SK-N-MC (cell line): Measurements from ENCODE around the gene LRRC8A.

Source experiments
- EZH2 ChIP-seq: fragments of 200-600 bp; sonication (generic); IDR thresholded peaks from one replicate; pipeline ENCODE4 v1.6.1; 2017; ENCODE audit warnings: antibody characterized with exemption
- FOXP2 ChIP-seq: optimal IDR thresholded peaks from 2 replicates; pipeline ENCODE3; 2011; ENCODE audit warnings: mild to moderate bottlenecking, moderate library complexity; ENCODE audit not compliant: insufficient read depth; ENCODE audit errors: extremely low read length, control extremely low read depth
- POLR2AphosphoS5 ChIP-seq: IDR thresholded peaks from 2 replicates; pipeline ENCODE4 v1.6.1; 2012; ENCODE audit warnings: mild to moderate bottlenecking, low read depth, low read length, borderline replicate concordance

GRCh38 chr9:128860937-128861336 is 21.0 kb upstream of the LRRC8A start:
- TF ChIP-seq EZH2 (no peak), POLR2AphosphoS5 (no peak), FOXP2 (no peak)
